Heart right ventricle (tissue), 16 donors: ENCODE results near the gene SOX18. TPM values are rescaled to one million over a fixed set of nuclear protein-coding genes. Genes with fewer than 3 reads are reported as not detected.

Source experiments
- ATAC-seq, 8 donors: fragments of 200-7000 bp; cut with Tn5 transposase; one replicate each; pipeline ENCODE4 v1.9.1; 2020; ENCODE audit warnings: mild to moderate bottlenecking in 8 of 8, moderate library complexity in 8 of 8, moderate number of reproducible peaks in 1 of 8
- DNase-seq, 2 donors: peaks; one replicate each; pipeline ENCODE4 v3.0.0-alpha.2; 2020
- H3K27ac ChIP-seq, 10 donors: fragments of 200-600 bp; sonication (generic) in 2 of 10; one replicate each; pipeline versions ENCODE4 v1.5.0 to v1.8.0; 2020 to 2022; ENCODE audit warnings: mild to moderate bottlenecking in 3 of 10
- H3K27me3 ChIP-seq, 7 donors: fragments of 200-600 bp; one replicate each; pipeline ENCODE4 v1.8.0; 2021 to 2022; ENCODE audit warnings: mild to moderate bottlenecking in 2 of 7
- H3K36me3 ChIP-seq, 9 donors: fragments of 200-600 bp; sonication (generic) in 1 of 9; one replicate each; pipeline versions ENCODE4 v1.5.0 to v1.8.0; 2020 to 2022; ENCODE audit warnings: mild to moderate bottlenecking in 2 of 9
- H3K4me1 ChIP-seq, 9 donors: fragments of 200-600 bp; sonication (generic) in 1 of 9; one replicate each; pipeline versions ENCODE4 v1.5.0 to v1.8.0; 2020 to 2022; ENCODE audit warnings: mild to moderate bottlenecking in 4 of 9
- H3K4me3 ChIP-seq, 10 donors: fragments of 200-600 bp; sonication (generic) in 2 of 10; one replicate each; pipeline versions ENCODE4 v1.5.0 to v1.8.0; 2020 to 2022; ENCODE audit warnings: mild to moderate bottlenecking in 7 of 10, moderate library complexity in 2 of 10
- H3K9me3 ChIP-seq, 11 donors: fragments of 200-600 bp in 10 of 11; sonication (generic) in 2 of 11; one replicate each; pipeline versions ENCODE4 v1.5.0 to v1.8.0; 2013 to 2022; ENCODE audit warnings: mild to moderate bottlenecking in 2 of 11, control low read depth in 1 of 11, moderate library complexity in 1 of 11
- WGBS, 2 donors: extraction: QIAGEN DNeasy Blood & Tissue Kit; methylation state at CpG; one replicate each; pipeline ENCODE4 v1.1.7; 2013; ENCODE audit warnings: inconsistent platforms in 1 of 2; 5-methylcytosine and 5-hydroxymethylcytosine counted together
- intact Hi-C, 10 donors: fragments of 100-400 bp; cut with DNase I; formaldehyde crosslinking; loops; one replicate each; pipeline versions ENCODE4 v1.11.1 to v1.14.2; 2022
- polyA plus RNA-seq, 2 donors: library from polyadenylated mRNA; stranded (reverse); fragments of 200-250 nt; gene quantifications; one replicate each; pipeline ENCODE4 v1.2.3, GENCODE V29; 2013
- total RNA-seq, 10 donors: library from RNA; stranded (reverse); fragmentation: NEBNext Ultra II Directional in 3 of 10; extraction: Animal tissue kit (Norgen Biotek cat#: 25700) in 3 of 10; gene quantifications; one replicate each; pipeline versions ENCODE4 v1.2.1 to v1.2.4, GENCODE V29; 2021 to 2023
- TF ChIP-seq, protein P1 (sequence below), 9 donors: fragments of 200-600 bp; sonication (generic) in 2 of 9; IDR thresholded peaks; one replicate each; pipeline versions ENCODE4 v1.5.0 to v1.8.0; 2021 to 2022; ENCODE audit warnings: antibody characterized with exemption in 9 of 9, mild to moderate bottlenecking in 5 of 9, moderate library complexity in 1 of 9
- donor health status: Arrhythmogenic right ventricular cardiomyopathy.
- donor health status: ischemic (EF 13 %, LVEDD 7.1; RV severe dilation, severe dysfunction).
- donor health status: healthy with polysubstance abuse.
- donor health status: DM: no; HTN: yes; CAD: no.
- donor health status: DM: no; HTN: no; CAD: no.
- donor health status: ischemic (EF 25% LVEDD 6.9; RV normal size, moderate dysfunction).
- donor health status: ischemic (EF 25% LVEDD 5.7; RV mildly dilated, moderate dysfunction).
- donor health status: healthy.
- donor health status: DM: yes; HTN: yes; CAD: no.
- donor health status: Ischemic cardiomyopathy.
- donor health status: ischemic (EF 35%, LVEDD 5.7; RV mildly dilated, moderate dysfunction).
- donor health status: nonischemic (EF 11% LVEDD 7.7; RV severe dilation, severe dysfunction).
- donor health status: DM: yes; HTN: yes; CAD: no.
- donor health status: PGD.
- donor health status: ischemic (EF 29% LVEDD 5.4; RV normal size, mild dysfunction).
- donor health status: nonischemic (EF 23%, LVEDD 6.1; RV moderate dilation, normal function).

Gene SOX18
- total and polyA plus RNA-seq, 12 donors: 23.5 to 129 (median 51.9) TPM

GRCh38 chr20:64082126-64082731, 32.8 kb upstream of the SOX18 start:
- peak overlapping the region in 1 of 10 donors; percentile 23 for H3K4me3 ChIP-seq
- TF ChIP-seq, protein P1, sequence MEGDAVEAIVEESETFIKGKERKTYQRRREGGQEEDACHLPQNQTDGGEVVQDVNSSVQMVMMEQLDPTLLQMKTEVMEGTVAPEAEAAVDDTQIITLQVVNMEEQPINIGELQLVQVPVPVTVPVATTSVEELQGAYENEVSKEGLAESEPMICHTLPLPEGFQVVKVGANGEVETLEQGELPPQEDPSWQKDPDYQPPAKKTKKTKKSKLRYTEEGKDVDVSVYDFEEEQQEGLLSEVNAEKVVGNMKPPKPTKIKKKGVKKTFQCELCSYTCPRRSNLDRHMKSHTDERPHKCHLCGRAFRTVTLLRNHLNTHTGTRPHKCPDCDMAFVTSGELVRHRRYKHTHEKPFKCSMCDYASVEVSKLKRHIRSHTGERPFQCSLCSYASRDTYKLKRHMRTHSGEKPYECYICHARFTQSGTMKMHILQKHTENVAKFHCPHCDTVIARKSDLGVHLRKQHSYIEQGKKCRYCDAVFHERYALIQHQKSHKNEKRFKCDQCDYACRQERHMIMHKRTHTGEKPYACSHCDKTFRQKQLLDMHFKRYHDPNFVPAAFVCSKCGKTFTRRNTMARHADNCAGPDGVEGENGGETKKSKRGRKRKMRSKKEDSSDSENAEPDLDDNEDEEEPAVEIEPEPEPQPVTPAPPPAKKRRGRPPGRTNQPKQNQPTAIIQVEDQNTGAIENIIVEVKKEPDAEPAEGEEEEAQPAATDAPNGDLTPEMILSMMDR (IDR thresholded peaks at IDR 0.05): no peak
- DNase-seq: no peak
- intact Hi-C loops: loop anchor here in 5 of 10 donors (5.0 kb wide), 2 partner anchors 35 to 40 kb away; no protein-coding TSS in a partner anchor
- H3K9me3 ChIP-seq: no peaks in the 10 kb centered on the region
- ATAC-seq: peak in 1 of 8 donors; percentile 10
- peaks cover 0 to 32% (median 27%) of the 10 kb centered on the region in 7 donors for H3K27me3 ChIP-seq
- no peaks in the 10 kb centered on the region for H3K36me3 ChIP-seq
- WGBS, 2 donors: 19 to 22% methylated on average over 13 of the region's 13 CpGs
- H3K27ac ChIP-seq: peak overlapping the region in 1 of 10 donors; percentile 14
- H3K4me1 ChIP-seq: peaks cover 16 to 57% (median 41%) of the 10 kb centered on the region in 9 donors

GRCh38 chr20:64081624-64081964, 32.2 kb upstream of the SOX18 start:
- WGBS, 2 donors: 94% methylated on average over 6 of the region's 6 CpGs
- Histone ChIP-seq H3K4me1 (peaks cover 16 to 57% (median 41%) of the 10 kb centered on the region in 9 donors), H3K36me3 (peaks cover 0 to under 1% (median 0%) of the 10 kb centered on the region in 9 donors), H3K4me3 (no peak overlapping the region), H3K27me3 (peaks cover 0 to 29% (median 27%) of the 10 kb centered on the region in 7 donors), H3K9me3 (no peaks in the 10 kb centered on the region), H3K27ac (no peak overlapping the region)
- TF ChIP-seq, protein P1 (IDR thresholded peaks at IDR 0.05): no peak
- ATAC-seq (no peak), DNase-seq (no peak)
- intact Hi-C loops: loop anchor here in 5 of 10 donors (5.0 kb wide), 2 partner anchors 36 to 41 kb away; no protein-coding TSS in a partner anchor

- H3K27ac ChIP-seq: peak overlapping the region in 5 of 10 donors; percentile 67 to 91 (median 83)
- no peak for DNase-seq
Observed at GRCh38 chr20:64080813-64081623, 31.6 kb upstream of the SOX18 start.

More at GRCh38 chr20:64080813-64081623, 31.6 kb upstream of the SOX18 start:
- peak overlapping the region in 7 of 10 donors; percentile 53 to 91 (median 84) for H3K4me3 ChIP-seq
- peaks cover 16 to 62% (median 41%) of the 10 kb centered on the region in 9 donors for H3K4me1 ChIP-seq
- peaks cover 0 to 25% (median 24%) of the 10 kb centered on the region in 7 donors for H3K27me3 ChIP-seq
- no peak for ATAC-seq
- TF ChIP-seq, protein P1 (IDR thresholded peaks at IDR 0.05): no peak
- 80% methylated on average over 17 of the region's 17 CpGs for WGBS, 2 donors
- intact Hi-C loops: loop anchor here in 5 of 10 donors (5.0 kb wide), 2 partner anchors 36 to 41 kb away; no protein-coding TSS in a partner anchor
- peaks cover 0 to 6% (median 0%) of the 10 kb centered on the region in 9 donors for H3K36me3 ChIP-seq
- no peaks in the 10 kb centered on the region for H3K9me3 ChIP-seq
